Non-pigmented ciliary epithelial cell (primary cell): Measurements from ENCODE around the gene PEX5L.
A peak's percentile ranks its signal among the peaks of the same experiment; 100 is the strongest.

Experiments used
- DNase-seq: peaks from one replicate; pipeline ENCODE4 v3.0.0-alpha.2; 2010; ENCODE audit warnings: low read depth

The PEX5L gene

GRCh38 chr3:179956416-179956830, 80.3 kb downstream of the PEX5L start:
- DNase-seq, result no peak

- no peak for DNase-seq
Measured at GRCh38 chr3:179955809-179956208, 80.9 kb downstream of the PEX5L start.

- no peak for DNase-seq
Measured at GRCh38 chr3:179955286-179955685, 81.5 kb downstream of the PEX5L start.

- DNase-seq, result no peak
Measured at GRCh38 chr3:179953993-179954870, 82.5 kb downstream of the PEX5L start.

- no peak for DNase-seq
Measured at GRCh38 chr3:179950840-179951239, 85.9 kb downstream of the PEX5L start.

- no peak for DNase-seq
Measured at GRCh38 chr3:179949869-179950268, 86.9 kb downstream of the PEX5L start.

- no peak for DNase-seq
Measured at GRCh38 chr3:179949412-179949811, 87.3 kb downstream of the PEX5L start.

- no peak for DNase-seq
Measured at GRCh38 chr3:179948740-179949139, 88.0 kb downstream of the PEX5L start.

GRCh38 chr3:179945569-179945968, 91.2 kb downstream of the PEX5L start:
- no peak for DNase-seq

GRCh38 chr3:179943117-179943880, 93.4 kb downstream of the PEX5L start:
- no peak for DNase-seq

- DNase-seq, result no peak
Measured at GRCh38 chr3:179942553-179943075, 94.1 kb downstream of the PEX5L start.

- DNase-seq, result no peak
Measured at GRCh38 chr3:179935710-179936109, 101.0 kb downstream of the PEX5L start.

GRCh38 chr3:179933914-179934313, 102.8 kb downstream of the PEX5L start:
- DNase-seq, result no peak

- DNase-seq, result no peak
Measured at GRCh38 chr3:179933080-179933479, 103.7 kb downstream of the PEX5L start.

GRCh38 chr3:179932674-179933073, 104.1 kb downstream of the PEX5L start:
- DNase-seq, result no peak

GRCh38 chr3:179929091-179929529, 107.6 kb downstream of the PEX5L start:
- DNase-seq, result peak; percentile 20

GRCh38 chr3:179927191-179927590, 109.5 kb downstream of the PEX5L start:
- no peak for DNase-seq

- DNase-seq, result no peak
Measured at GRCh38 chr3:179921951-179922350, 114.8 kb downstream of the PEX5L start.

- DNase-seq, result no peak
Measured at GRCh38 chr3:179921500-179921899, 115.2 kb downstream of the PEX5L start.

- no peak for DNase-seq
Measured at GRCh38 chr3:179907784-179908482, 128.8 kb downstream of the PEX5L start.

GRCh38 chr3:179902061-179902460, 134.7 kb downstream of the PEX5L start:
- DNase-seq, result no peak

GRCh38 chr3:179898024-179898423, 138.7 kb downstream of the PEX5L start:
- DNase-seq, result no peak
